Smooth muscle cell (in vitro differentiated cells): ENCODE results near the gene MGRN1. TPM values are rescaled to one million over a fixed set of nuclear protein-coding genes. Genes with fewer than 3 reads are reported as not detected.

Experiments used
- DNase-seq: peaks from one replicate; lab custom pipeline; 2025; ENCODE audit not compliant: unreplicated experiment; lab: John Stamatoyannopoulos, UW
- H2AFZ ChIP-seq: fragments of 200-600 bp; sonication (generic); 2 replicates; pipeline ENCODE4 v1.6.0; 2016; ENCODE audit warnings: antibody characterized with exemption, low read depth, mild to moderate bottlenecking
- H3F3A ChIP-seq: fragments of 200-600 bp; sonication (generic); 2 replicates; pipeline ENCODE4 v1.6.0; 2017; ENCODE audit warnings: antibody characterized with exemption, low read depth
- H3K27ac ChIP-seq: fragments of 200-600 bp; sonication (generic); 2 replicates; pipeline ENCODE4 v1.5.1; 2016; ENCODE audit warnings: low read depth, mild to moderate bottlenecking
- H3K27me3 ChIP-seq: fragments of 200-600 bp; sonication (generic); 2 replicates; pipeline ENCODE4 v1.6.1; 2016; ENCODE audit warnings: low read depth, mild to moderate bottlenecking
- H3K36me3 ChIP-seq: fragments of 200-600 bp; sonication (generic); 2 replicates; pipeline ENCODE4 v1.5.1; 2016; ENCODE audit warnings: low read depth
- H3K4me1 ChIP-seq: fragments of 200-600 bp; sonication (generic); 2 replicates; pipeline ENCODE4 v1.5.1; 2016; ENCODE audit warnings: low read depth
- H3K4me2 ChIP-seq: fragments of 200-600 bp; sonication (generic); 2 replicates; pipeline ENCODE4 v1.6.0; 2016; ENCODE audit warnings: mild to moderate bottlenecking
- H3K4me3 ChIP-seq: fragments of 200-600 bp; sonication (generic); 2 replicates; pipeline ENCODE4 v1.5.1; 2016; ENCODE audit warnings: mild to moderate bottlenecking
- H3K79me2 ChIP-seq: fragments of 200-600 bp; sonication (generic); 2 replicates; pipeline ENCODE4 v1.6.0; 2016; ENCODE audit warnings: low read depth, mild to moderate bottlenecking
- H3K9ac ChIP-seq: fragments of 200-600 bp; sonication (generic); 2 replicates; pipeline ENCODE4 v1.6.0; 2016; ENCODE audit warnings: low read depth
- H3K9me3 ChIP-seq: fragments of 200-600 bp; sonication (generic); replicated peaks from 2 replicates; pipeline ENCODE4 v1.5.1; 2016; ENCODE audit warnings: low read depth
- H4K20me1 ChIP-seq: fragments of 200-600 bp; sonication (generic); 2 replicates; pipeline ENCODE4 v1.6.0; 2016; ENCODE audit warnings: low read depth
- CTCF ChIP-seq: fragments of 200-600 bp; sonication (generic); IDR thresholded peaks from 2 replicates; pipeline ENCODE4 v1.5.1; 2017; ENCODE audit warnings: borderline replicate concordance, mild to moderate bottlenecking, antibody characterized with exemption; ENCODE audit not compliant: insufficient read depth, poor library complexity, severe bottlenecking
- WGBS: methylation state at CpG from one replicate; pipeline ENCODE4 v1.1.7; 2016; ENCODE audit warnings: low lambda C conversion rate; 5-methylcytosine and 5-hydroxymethylcytosine counted together
- polyA plus RNA-seq: library from polyadenylated mRNA; unstranded; fragments of >200 nt; fragmentation: Nextera tagmentation; extraction: Ambion mirVana; gene quantifications from 2 replicates; pipeline ENCODE4 v1.2.1, GENCODE V29; 2016
- total RNA-seq: library from RNA; depleted of rRNA; stranded (reverse); fragments of >200 nt; gene quantifications from 2 replicates; pipeline ENCODE4 v1.2.3, GENCODE V29; 2014

The MGRN1 gene
- total and polyA plus RNA-seq, 2 experiments from 2014 or later: 22.0 to 23.2 TPM

- no peaks in the 10 kb centered on the region for H3K9me3 ChIP-seq
- peaks cover 7% of the 10 kb centered on the region for H3K4me1 ChIP-seq
- peaks cover 16% of the 10 kb centered on the region for H3F3A ChIP-seq
- no peaks in the 10 kb centered on the region for H3K36me3 ChIP-seq
- WGBS: 87% methylated on average over 39 of the region's 39 CpGs
- DNase-seq: no peak
- H3K9ac ChIP-seq: no peak overlapping the region
- H3K27ac ChIP-seq: peak overlapping the region; percentile 55
- H3K4me3 ChIP-seq: peak overlapping the region; percentile 19
- no peaks in the 10 kb centered on the region for H3K27me3 ChIP-seq
- peaks cover 36% of the 10 kb centered on the region for H3K79me2 ChIP-seq
- H4K20me1 ChIP-seq: peaks cover 34% of the 10 kb centered on the region
- no peak for TF ChIP-seq CTCF
- peak overlapping the region; percentile 87 for H3K4me2 ChIP-seq
- H2AFZ ChIP-seq: peak overlapping the region; percentile 74
Observed at GRCh38 chr16:4615384-4616046, 9.1 kb upstream of the MGRN1 start.

GRCh38 chr16:4616047-4616811, 8.4 kb upstream of the MGRN1 start:
- no peaks in the 10 kb centered on the region for H3K27me3 ChIP-seq
- peaks cover 16% of the 10 kb centered on the region for H3F3A ChIP-seq
- DNase-seq: peak; percentile 97
- peaks cover 27% of the 10 kb centered on the region for H4K20me1 ChIP-seq
- no peaks in the 10 kb centered on the region for H3K36me3 ChIP-seq
- peak overlapping the region; percentile 85 for H2AFZ ChIP-seq
- peak overlapping the region; percentile 87 for H3K9ac ChIP-seq
- H3K9me3 ChIP-seq: no peaks in the 10 kb centered on the region
- under 1% methylated on average over 48 of the region's 57 CpGs for WGBS
- TF ChIP-seq CTCF: peak; percentile 24
- H3K79me2 ChIP-seq: peaks cover 32% of the 10 kb centered on the region
- H3K4me2 ChIP-seq: peak overlapping the region; percentile 91
- H3K4me1 ChIP-seq: peaks cover 7% of the 10 kb centered on the region
- peak overlapping the region; percentile 94 for H3K27ac ChIP-seq
- peak overlapping the region; percentile 56 for H3K4me3 ChIP-seq

GRCh38 chr16:4617880-4618279, 6.7 kb upstream of the MGRN1 start:
- H3K27me3 ChIP-seq: no peaks in the 10 kb centered on the region
- no peaks in the 10 kb centered on the region for H3K36me3 ChIP-seq
- H3K4me1 ChIP-seq: peaks cover 7% of the 10 kb centered on the region
- whole genome bisulfite sequencing: 84% methylated on average over 8 of the region's 8 CpGs
- peaks cover 16% of the 10 kb centered on the region for H3F3A ChIP-seq
- no peak overlapping the region for H3K9ac ChIP-seq
- H3K79me2 ChIP-seq: peaks cover 15% of the 10 kb centered on the region
- DNase-seq: no peak
- H2AFZ ChIP-seq: no peak overlapping the region
- TF ChIP-seq CTCF: no peak
- H3K27ac ChIP-seq: peak overlapping the region; percentile 94
- H3K4me3 ChIP-seq: no peak overlapping the region
- peaks cover 11% of the 10 kb centered on the region for H4K20me1 ChIP-seq
- no peak overlapping the region for H3K4me2 ChIP-seq
- no peaks in the 10 kb centered on the region for H3K9me3 ChIP-seq
